GM06990 (cell line): ENCODE results near the gene COMMD1.
"Not testable (repeated sequence)": the region's sequence is repeated elsewhere in the genome, so short reads cannot be mapped to it uniquely, and the experiment has no call there.

Source experiments
- DNase-seq: peaks from one replicate; pipeline ENCODE4 v3.0.0-alpha.2; 2011; ENCODE audit not compliant: insufficient read length; ENCODE audit errors: extremely low read depth
- H3K27me3 ChIP-seq: replicated peaks from 2 replicates; pipeline ENCODE4 v1.6.0; 2011; ENCODE audit warnings: low read length; ENCODE audit not compliant: control insufficient read depth, insufficient read depth
- H3K36me3 ChIP-seq: 2 replicates; pipeline ENCODE4 v1.5.1; 2011; ENCODE audit warnings: low read length; ENCODE audit not compliant: control insufficient read depth, insufficient read depth
- H3K4me3 ChIP-seq: replicated peaks from 2 replicates; pipeline ENCODE4 v1.5.1; 2011; ENCODE audit warnings: low read depth, mild to moderate bottlenecking, control low read depth, low read length
- TF ChIP-seq, protein P1 (sequence below): IDR thresholded peaks from 2 replicates; pipeline ENCODE4 v1.5.1; 2011; ENCODE audit warnings: low read length, control low read depth, mild to moderate bottlenecking, inconsistent platforms; ENCODE audit not compliant: insufficient read depth, poor library complexity, severe bottlenecking

The COMMD1 gene

DNA sequence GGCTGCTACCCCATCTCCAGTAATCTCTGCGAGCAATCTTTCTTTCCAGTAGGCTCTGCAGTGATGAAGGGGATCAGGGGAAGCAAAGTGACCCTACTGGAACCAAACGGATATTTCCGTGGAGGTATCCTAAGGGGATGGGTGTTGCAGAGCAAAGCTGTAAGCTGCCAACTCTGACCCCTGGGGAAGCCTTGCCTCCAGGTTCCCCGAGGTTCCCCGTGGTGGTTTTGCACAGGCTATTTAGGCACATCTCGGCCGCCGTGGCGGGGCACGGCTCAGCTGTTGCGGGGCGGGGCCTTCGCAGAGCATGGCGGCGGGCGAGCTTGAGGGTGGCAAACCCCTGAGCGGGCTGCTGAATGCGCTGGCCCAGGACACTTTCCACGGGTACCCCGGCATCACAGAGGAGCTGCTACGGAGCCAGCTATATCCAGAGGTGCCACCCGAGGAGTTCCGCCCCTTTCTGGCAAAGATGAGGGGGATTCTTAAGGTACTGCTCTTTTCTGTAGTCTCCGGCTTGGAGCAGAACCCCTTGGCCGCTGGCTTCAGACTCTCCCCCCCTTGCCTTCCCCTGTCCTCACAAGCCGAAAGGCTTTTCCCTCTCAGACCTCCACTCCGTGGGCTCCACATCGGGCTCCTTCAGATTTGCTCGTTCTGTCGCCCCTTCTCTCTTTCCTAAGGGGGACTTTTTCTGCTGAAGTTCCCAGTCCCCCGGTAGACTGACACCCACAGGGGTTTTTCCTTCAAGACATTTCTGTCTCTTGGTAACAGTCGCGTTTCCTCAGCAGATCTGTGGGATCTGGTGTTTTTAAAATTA lies at the start of gene COMMD1:
Gene COMMD1, plus strand, starts transcription at position 303 of the 814 bp plus-strand sequence. Its CDS starts 5 bp downstream, at position 308.
- DNase-seq = peak; percentile 87
- TF ChIP-seq, protein P1, sequence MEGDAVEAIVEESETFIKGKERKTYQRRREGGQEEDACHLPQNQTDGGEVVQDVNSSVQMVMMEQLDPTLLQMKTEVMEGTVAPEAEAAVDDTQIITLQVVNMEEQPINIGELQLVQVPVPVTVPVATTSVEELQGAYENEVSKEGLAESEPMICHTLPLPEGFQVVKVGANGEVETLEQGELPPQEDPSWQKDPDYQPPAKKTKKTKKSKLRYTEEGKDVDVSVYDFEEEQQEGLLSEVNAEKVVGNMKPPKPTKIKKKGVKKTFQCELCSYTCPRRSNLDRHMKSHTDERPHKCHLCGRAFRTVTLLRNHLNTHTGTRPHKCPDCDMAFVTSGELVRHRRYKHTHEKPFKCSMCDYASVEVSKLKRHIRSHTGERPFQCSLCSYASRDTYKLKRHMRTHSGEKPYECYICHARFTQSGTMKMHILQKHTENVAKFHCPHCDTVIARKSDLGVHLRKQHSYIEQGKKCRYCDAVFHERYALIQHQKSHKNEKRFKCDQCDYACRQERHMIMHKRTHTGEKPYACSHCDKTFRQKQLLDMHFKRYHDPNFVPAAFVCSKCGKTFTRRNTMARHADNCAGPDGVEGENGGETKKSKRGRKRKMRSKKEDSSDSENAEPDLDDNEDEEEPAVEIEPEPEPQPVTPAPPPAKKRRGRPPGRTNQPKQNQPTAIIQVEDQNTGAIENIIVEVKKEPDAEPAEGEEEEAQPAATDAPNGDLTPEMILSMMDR = no peak
- Histone ChIP-seq H3K27me3 (no peaks in the 10 kb centered on the region), H3K36me3 (no peaks in the 10 kb centered on the region), H3K4me3 (peak within 1 kb of the TSS; percentile 95)

DNA sequence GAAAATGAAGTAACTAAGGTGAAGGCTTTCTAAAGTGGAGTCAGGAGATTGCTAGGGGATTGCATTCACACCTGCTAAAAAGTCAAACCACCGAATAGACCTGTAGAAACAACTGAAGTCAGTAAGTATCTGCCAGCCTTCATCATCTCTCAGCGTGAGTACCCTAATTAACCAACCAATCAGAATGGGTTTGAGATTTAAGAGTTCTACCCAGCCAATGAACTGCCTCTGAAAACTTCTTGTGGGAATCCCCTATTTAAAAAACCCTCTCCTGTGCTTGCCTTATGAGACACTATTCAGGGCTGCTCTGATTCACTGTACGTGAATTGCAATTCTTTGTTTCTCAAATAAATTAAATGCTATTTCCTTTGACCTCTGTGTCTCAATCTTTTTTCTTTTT lies 48.2 kb upstream of the COMMD1 start:
- DNase-seq = no peak
- TF ChIP-seq, protein P1 = no peak
- Histone ChIP-seq H3K4me3 (no peak overlapping the region), H3K27me3 (no peaks in the 10 kb centered on the region), H3K36me3 (no peaks in the 10 kb centered on the region)

DNA sequence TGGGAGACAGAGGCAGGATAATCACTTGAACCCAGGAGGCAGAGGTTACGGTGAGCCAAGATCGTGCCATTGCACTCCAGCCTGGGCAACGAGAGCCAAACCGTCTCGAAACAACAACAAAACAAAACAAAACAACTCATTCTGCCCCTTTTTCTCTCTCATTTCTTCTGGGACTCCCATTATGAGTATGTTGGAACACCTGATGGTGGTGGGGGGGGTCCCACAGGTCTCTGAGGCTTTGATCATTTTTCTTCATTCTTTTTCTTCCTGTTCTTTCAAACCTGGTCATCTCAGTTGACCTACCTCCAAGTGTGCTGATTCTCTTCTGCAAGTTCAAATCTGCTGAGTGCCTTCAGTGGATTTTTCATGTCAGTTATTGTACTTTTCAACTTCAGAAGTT lies 43.4 kb upstream of the COMMD1 start:
- peaks cover 10% of the 10 kb centered on the region for H3K36me3 ChIP-seq
- TF ChIP-seq, protein P1 = no peak
- no peak for DNase-seq
- H3K27me3 ChIP-seq = no peaks in the 10 kb centered on the region
- H3K4me3 ChIP-seq = no peak overlapping the region

DNA sequence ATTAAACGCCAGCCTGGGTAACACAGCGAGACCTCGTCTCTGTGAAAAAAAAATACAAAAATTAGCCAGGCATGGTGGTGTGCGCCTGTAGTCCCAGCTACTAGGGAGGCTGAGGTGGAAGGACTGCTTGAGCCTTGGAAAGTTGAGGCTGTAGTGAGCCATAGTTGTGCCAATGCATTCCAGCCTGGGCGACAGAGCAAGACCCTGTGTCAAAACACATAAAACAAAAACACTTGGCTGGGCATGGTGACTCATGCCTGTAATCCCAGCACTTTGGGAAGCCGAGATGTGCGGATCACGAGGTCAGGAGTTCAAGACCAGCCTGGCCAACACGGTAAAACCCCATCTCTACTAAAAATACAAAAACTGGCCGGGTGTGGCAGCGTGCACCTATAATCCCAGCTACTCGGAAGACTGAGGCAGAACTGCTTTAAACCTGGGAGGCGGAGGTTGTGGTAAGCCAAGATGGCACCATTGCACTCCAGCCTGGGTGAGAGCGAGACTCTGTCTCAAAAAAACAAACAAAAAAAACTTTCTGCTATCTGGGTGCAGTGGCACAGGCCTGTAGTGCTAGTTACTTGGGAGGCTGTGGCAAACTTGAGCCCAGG lies 38.9 kb upstream of the COMMD1 start:
- not testable (repeated sequence) for H3K4me3 ChIP-seq, H3K27me3 ChIP-seq, DNase-seq
- H3K36me3 ChIP-seq = peaks cover 12% of the 10 kb centered on the region

DNA sequence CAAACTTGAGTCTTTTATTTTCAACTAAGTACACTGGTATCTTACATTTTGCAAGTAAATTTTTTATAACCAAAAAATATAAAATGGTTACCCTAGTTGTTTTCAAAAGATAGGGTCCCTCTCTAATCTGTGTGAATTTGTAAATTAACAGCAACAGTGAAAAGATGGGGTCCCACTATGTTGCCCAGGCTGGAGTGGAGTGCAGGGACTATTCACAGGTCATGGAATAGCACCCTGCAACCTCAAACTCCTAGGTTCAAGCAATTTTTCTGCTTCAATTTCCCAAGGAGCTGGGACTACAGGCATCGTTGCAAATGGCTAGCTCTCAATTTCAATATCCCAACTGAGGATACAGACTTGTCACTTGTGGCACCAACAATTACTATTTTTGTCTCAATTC lies 29.1 kb upstream of the COMMD1 start:
- TF ChIP-seq, protein P1 = no peak
- H3K4me3 ChIP-seq = no peak overlapping the region
- H3K27me3 ChIP-seq = no peaks in the 10 kb centered on the region
- no peak for DNase-seq
- H3K36me3 ChIP-seq = peaks cover 4% of the 10 kb centered on the region

DNA sequence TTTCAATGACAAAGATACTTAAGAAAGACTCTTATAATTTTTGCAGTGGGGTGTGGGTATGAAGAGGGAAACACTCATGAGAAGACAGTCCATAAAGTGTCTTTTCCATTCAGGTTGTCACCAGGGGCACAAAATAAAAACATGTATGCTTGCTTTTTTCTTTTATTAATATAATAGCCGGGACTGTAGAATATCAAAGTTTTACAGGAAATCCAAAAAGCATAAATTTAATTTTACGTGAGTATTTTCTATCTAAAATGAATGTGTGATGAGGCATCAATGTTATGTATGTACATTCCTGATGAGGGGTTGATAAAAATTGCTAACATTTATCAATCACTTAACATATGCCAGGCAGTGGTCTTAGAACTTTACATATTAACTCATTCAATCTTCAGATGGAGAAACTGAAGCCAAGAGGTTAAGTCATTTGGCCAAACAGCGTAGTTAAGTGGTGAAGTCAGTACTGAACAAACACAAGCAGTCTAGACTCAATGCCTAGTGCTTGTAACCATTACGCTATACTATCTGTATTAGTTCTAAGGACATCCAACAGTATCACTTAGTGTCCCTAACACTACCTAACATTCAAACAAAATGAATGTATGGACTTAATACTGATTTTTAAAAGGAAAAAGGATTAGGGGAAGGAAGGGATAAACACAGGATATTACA lies 27.8 kb upstream of the COMMD1 start:
- Histone ChIP-seq H3K4me3 (no peak overlapping the region), H3K36me3 (peaks cover 8% of the 10 kb centered on the region), H3K27me3 (no peaks in the 10 kb centered on the region)
- no peak for DNase-seq
- TF ChIP-seq, protein P1 = no peak
